ENCODE data around the gene RAB37.

RAB37 gene

DNA sequence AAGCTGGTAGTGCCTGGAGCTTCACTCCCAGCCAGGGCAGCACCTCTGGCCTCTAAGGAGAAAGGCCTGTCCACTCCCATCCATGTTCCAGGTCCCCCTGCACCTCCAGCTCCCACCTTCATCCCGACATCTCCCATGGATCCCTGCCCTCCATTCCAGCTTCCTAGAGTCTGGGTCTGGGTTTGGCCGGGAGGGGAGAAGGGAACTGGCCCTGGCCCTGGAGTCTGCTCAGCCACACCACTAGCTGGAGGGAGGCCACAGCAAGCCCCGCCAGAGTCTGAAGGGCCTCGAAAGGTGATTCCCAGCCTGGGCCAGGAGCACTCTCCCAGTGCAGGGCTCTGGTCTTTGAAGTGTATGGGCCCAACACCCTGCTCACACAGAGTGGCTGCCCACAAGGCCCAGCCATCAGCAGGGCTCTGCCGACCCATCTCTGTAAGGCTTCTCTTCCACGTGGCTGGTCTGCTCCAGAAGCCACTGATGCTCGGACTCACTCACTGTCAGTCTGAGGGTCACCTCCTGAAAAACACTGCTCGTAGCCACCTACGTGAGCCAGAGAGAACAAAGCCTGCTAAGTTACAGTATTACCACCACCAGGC, 34.4 kb downstream of the RAB37 start:
- no peak for TF ChIP-seq IKZF3 (tag by site-specific recombination; IDR thresholded peaks at IDR 0.05)
- TF ChIP-seq HOXC10 (CRISPR knock-in tag; IDR thresholded peaks at IDR 0.05) = no peak
- TF ChIP-seq ZNF398 (tag by site-specific recombination; IDR thresholded peaks at IDR 0.05) = no peak
- TF ChIP-seq ZBTB17 (tag by site-specific recombination; IDR thresholded peaks at IDR 0.05) = no peak
- no peak for TF ChIP-seq ZNF26 (tag by site-specific recombination; IDR thresholded peaks at IDR 0.05)
- TF ChIP-seq ZNF518A (tag by site-specific recombination; conservative IDR thresholded peaks at IDR 0.05; ENCODE audit: low read depth) = no peak
- no peak for TF ChIP-seq ZNF266 (tag by site-specific recombination; IDR thresholded peaks at IDR 0.05; ENCODE audit: low read depth)
- no peak for TF ChIP-seq ZNF24 (tag by site-specific recombination; IDR thresholded peaks at IDR 0.05)
- TF ChIP-seq ZEB2 (tag by site-specific recombination; IDR thresholded peaks at IDR 0.05) = no peak
- no peak for TF ChIP-seq ZSCAN23 (tag by site-specific recombination; IDR thresholded peaks at IDR 0.05)
- Histone ChIP-seq H3K36me3 (ENCODE audit: control insufficient read depth in 2 of 2, insufficient read depth in 1 of 2, low read length in 2 of 2) (peaks cover under 1 to 70% of the 10 kb centered on the region in 2 experiments; a peak in 2 of 3 replicates), H3K4me3 (ENCODE audit: low read depth, low read length) (no peak overlapping the region), H3K4me1 (ENCODE audit: control insufficient read depth, insufficient read depth, low read length) (no peaks in the 10 kb centered on the region), H3K9me3 (ENCODE audit: control insufficient read depth, insufficient read depth, low read depth, low read length) (no peaks in the 10 kb centered on the region), H3K27ac (ENCODE audit: extremely low read depth, low read depth, low read length) (no peak overlapping the region)
- POLR2A ChIA-PET = interaction anchor here (1.1 to 2.0 kb wide), 3 partner anchors 18 to 101 kb away, joined by 3 to 7 read pairs (median 5); partner anchors contain the start of gene FDXR
- CTCF ChIA-PET = interaction anchor here (0.5 to 7.9 kb wide), 13 partner anchors 13 to 206 kb away, joined by 3 to 84 read pairs (median 4); partner anchors contain the start of gene NHERF1

DNA sequence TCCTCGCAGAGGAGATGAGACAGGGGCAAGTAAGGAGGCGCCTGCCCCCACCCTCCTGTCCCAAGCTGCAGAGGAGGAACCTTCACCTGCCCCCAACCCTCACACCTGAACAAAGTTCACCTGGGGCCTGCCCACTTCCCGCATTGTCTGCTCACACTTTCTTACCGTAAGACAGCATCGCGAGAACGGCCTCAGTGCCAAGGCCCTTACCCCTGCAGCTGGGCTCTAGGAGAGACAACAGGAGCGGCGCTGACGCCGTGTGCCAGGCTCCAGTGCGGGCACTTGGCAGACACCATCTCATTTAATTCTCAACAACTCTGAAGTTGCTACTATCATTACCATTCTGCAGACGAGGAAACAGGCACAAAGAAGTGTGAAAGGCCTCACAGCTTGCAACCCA, 35.0 kb downstream of the RAB37 start:
- Histone ChIP-seq H3K4me1 (ENCODE audit: control insufficient read depth, insufficient read depth, low read length) (peaks cover 1% of the 10 kb centered on the region; the same call in 1 of the 2 replicates), H3K4me3 (ENCODE audit: low read depth, low read length) (no peak overlapping the region), H3K36me3 (ENCODE audit: control insufficient read depth in 2 of 2, insufficient read depth in 1 of 2, low read length in 2 of 2) (peaks cover 0 to 67% of the 10 kb centered on the region in 2 experiments; a peak in 2 of 3 replicates), H3K27ac (ENCODE audit: extremely low read depth, low read depth, low read length) (no peak overlapping the region), H3K9me3 (ENCODE audit: control insufficient read depth, insufficient read depth, low read depth, low read length) (no peaks in the 10 kb centered on the region)
- ChIA-PET CTCF (interaction anchor here (0.6 to 7.9 kb wide), 3 partner anchors 17 to 32 kb away, joined by 3 to 84 read pairs (median 6); partner anchors contain the start of gene NHERF1), POLR2A (interaction anchor here (1.6 kb wide), 1 partner anchor 23 kb away, joined by 7 read pairs; no protein-coding TSS in a partner anchor)
- TF ChIP-seq MZF1 (tag by site-specific recombination; IDR thresholded peaks at IDR 0.05; ENCODE audit: borderline replicate concordance) (no peak), MYNN (tag by site-specific recombination; IDR thresholded peaks at IDR 0.05; ENCODE audit: borderline replicate concordance) (no peak), ZNF768 (tag by site-specific recombination; IDR thresholded peaks at IDR 0.05) (no peak), ZNF140 (tag by site-specific recombination; IDR thresholded peaks at IDR 0.05) (no peak), ZFP41 (tag by site-specific recombination; IDR thresholded peaks at IDR 0.05; ENCODE audit: borderline replicate concordance) (no peak), RBAK (tag by site-specific recombination; IDR thresholded peaks at IDR 0.05) (no peak), ZNF433 (tag by site-specific recombination; IDR thresholded peaks at IDR 0.05; ENCODE audit: low read depth) (no peak), ZNF302 (tag by site-specific recombination; IDR thresholded peaks at IDR 0.05; ENCODE audit: low read depth) (no peak)
- TF ChIP-seq, protein P1, sequence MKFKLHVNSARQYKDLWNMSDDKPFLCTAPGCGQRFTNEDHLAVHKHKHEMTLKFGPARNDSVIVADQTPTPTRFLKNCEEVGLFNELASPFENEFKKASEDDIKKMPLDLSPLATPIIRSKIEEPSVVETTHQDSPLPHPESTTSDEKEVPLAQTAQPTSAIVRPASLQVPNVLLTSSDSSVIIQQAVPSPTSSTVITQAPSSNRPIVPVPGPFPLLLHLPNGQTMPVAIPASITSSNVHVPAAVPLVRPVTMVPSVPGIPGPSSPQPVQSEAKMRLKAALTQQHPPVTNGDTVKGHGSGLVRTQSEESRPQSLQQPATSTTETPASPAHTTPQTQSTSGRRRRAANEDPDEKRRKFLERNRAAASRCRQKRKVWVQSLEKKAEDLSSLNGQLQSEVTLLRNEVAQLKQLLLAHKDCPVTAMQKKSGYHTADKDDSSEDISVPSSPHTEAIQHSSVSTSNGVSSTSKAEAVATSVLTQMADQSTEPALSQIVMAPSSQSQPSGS (tag by site-specific recombination; IDR thresholded peaks at IDR 0.05; ENCODE audit: low read depth) = no peak
- TF ChIP-seq, protein P2, sequence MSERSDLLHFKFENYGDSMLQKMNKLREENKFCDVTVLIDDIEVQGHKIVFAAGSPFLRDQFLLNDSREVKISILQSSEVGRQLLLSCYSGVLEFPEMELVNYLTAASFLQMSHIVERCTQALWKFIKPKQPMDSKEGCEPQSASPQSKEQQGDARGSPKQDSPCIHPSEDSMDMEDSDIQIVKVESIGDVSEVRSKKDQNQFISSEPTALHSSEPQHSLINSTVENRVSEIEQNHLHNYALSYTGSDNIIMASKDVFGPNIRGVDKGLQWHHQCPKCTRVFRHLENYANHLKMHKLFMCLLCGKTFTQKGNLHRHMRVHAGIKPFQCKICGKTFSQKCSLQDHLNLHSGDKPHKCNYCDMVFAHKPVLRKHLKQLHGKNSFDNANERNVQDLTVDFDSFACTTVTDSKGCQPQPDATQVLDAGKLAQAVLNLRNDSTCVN (tag by site-specific recombination; optimal IDR thresholded peaks at IDR 0.05) = no peak
- TF ChIP-seq, protein P3, sequence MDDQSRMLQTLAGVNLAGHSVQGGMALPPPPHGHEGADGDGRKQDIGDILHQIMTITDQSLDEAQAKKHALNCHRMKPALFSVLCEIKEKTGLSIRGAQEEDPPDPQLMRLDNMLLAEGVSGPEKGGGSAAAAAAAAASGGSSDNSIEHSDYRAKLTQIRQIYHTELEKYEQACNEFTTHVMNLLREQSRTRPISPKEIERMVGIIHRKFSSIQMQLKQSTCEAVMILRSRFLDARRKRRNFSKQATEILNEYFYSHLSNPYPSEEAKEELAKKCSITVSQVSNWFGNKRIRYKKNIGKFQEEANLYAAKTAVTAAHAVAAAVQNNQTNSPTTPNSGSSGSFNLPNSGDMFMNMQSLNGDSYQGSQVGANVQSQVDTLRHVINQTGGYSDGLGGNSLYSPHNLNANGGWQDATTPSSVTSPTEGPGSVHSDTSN (CRISPR knock-in tag; IDR thresholded peaks at IDR 0.05) = no peak

Measured in HEK293 (cell line).